Liver (tissue), 3 donors: ENCODE measurements around the gene NCAPH2.

Source experiments
- CTCF ChIP-seq: fragments of 150-350 bp; IDR thresholded peaks from 2 replicates; pipeline ENCODE4 v1.5.1; 2017; ENCODE audit warnings: improper control_type of control experiment, low read depth, low read length; ENCODE audit not compliant: missing input control
- FOXA1 ChIP-seq: IDR thresholded peaks from 2 replicates; pipeline ENCODE4 v1.6.1; 2016; ENCODE audit warnings: antibody characterized with exemption
- HNF4A ChIP-seq, 2 donors: conservative IDR thresholded peaks; 2 replicates each; pipeline ENCODE4 v1.6.1; 2016; ENCODE audit warnings: antibody characterized with exemption in 2 of 2, mild to moderate bottlenecking in 2 of 2
- JUND ChIP-seq, 2 donors: IDR thresholded peaks; 2 replicates each; pipeline ENCODE4 v1.6.1; 2016; ENCODE audit warnings: antibody characterized with exemption in 2 of 2
- MAX ChIP-seq: IDR thresholded peaks from 2 replicates; pipeline ENCODE4 v1.6.1; 2016; ENCODE audit warnings: antibody characterized with exemption
- RAD21 ChIP-seq, 2 donors: IDR thresholded peaks; 2 replicates each; pipeline ENCODE4 v1.6.1; 2016; ENCODE audit warnings: antibody characterized with exemption in 2 of 2, mild to moderate bottlenecking in 2 of 2
- REST ChIP-seq: IDR thresholded peaks from 2 replicates; pipeline ENCODE4 v1.6.1; 2016; ENCODE audit warnings: antibody characterized with exemption, mild to moderate bottlenecking
- SP1 ChIP-seq: IDR thresholded peaks from 2 replicates; pipeline ENCODE4 v1.6.1; 2018; ENCODE audit warnings: antibody characterized with exemption, mild to moderate bottlenecking
- TAF1 ChIP-seq: conservative IDR thresholded peaks from 2 replicates; pipeline ENCODE4 v1.6.1; 2016; ENCODE audit warnings: antibody characterized with exemption, mild to moderate bottlenecking
- YY1 ChIP-seq: IDR thresholded peaks from 2 replicates; pipeline ENCODE4 v1.6.1; 2016; ENCODE audit warnings: antibody characterized with exemption, mild to moderate bottlenecking
- TF ChIP-seq, protein P1 (sequence below): IDR thresholded peaks from 2 replicates; pipeline ENCODE4 v1.6.1; 2016; ENCODE audit warnings: antibody characterized with exemption
- donor health status: healthy.
- donor health status: healthy.

DNA sequence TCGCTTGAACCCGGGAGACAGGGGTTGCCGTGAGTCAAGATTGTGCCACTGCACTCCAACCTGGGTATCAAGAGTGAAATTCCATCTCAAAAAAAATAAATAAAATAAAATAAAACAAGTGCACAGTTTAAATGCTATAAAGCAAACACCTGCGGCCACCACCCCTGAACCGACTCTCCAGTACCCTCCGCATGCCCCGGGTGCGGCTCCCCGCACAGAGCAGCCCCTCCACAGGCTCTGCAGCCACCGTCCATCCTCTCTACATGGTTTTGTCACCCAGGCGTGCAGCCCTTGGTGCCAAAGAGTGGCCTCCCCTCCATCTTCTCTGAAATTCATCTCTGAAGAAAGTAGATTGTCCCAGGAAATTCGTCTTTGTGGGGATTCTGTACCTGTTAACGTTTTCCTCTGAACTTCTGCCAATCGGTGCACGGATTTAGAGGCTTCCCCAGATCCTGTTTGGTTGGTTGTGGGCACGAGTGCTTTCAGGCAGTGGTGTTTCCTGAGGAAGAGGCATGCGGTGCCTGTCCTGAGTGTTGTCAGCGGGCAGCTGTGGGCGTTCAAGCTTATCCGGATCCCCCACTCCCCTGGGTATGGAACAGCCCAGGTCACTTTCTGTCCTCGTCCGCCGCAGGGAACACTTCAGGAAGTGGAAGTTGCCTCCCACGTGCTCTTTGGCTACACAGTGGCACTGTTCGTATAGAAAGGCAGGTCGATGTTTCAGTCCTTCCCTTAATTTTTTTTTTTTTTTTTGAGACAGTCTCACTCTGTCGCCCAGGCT lies 17.3 kb upstream of the NCAPH2 start:
- TF ChIP-seq, protein P1, sequence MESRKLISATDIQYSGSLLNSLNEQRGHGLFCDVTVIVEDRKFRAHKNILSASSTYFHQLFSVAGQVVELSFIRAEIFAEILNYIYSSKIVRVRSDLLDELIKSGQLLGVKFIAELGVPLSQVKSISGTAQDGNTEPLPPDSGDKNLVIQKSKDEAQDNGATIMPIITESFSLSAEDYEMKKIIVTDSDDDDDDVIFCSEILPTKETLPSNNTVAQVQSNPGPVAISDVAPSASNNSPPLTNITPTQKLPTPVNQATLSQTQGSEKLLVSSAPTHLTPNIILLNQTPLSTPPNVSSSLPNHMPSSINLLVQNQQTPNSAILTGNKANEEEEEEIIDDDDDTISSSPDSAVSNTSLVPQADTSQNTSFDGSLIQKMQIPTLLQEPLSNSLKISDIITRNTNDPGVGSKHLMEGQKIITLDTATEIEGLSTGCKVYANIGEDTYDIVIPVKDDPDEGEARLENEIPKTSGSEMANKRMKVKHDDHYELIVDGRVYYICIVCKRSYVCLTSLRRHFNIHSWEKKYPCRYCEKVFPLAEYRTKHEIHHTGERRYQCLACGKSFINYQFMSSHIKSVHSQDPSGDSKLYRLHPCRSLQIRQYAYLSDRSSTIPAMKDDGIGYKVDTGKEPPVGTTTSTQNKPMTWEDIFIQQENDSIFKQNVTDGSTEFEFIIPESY = no peak
- TF ChIP-seq TAF1 = no peak
- TF ChIP-seq CTCF = no peak
- TF ChIP-seq REST = no peak
- no peak for TF ChIP-seq YY1
- no peak for TF ChIP-seq MAX
- no peak for TF ChIP-seq JUND (IDR thresholded peaks at IDR 0.05)
- no peak for TF ChIP-seq RAD21 (IDR thresholded peaks at IDR 0.05)
- TF ChIP-seq SP1 = no peak
- TF ChIP-seq HNF4A (conservative IDR thresholded peaks at IDR 0.05) = no peak
- TF ChIP-seq FOXA1 = no peak
